Osteoblast (primary cell): ENCODE measurements around the gene ALAS1. TPM values are rescaled to one million over a fixed set of nuclear protein-coding genes. Genes with fewer than 3 reads are reported as not detected.

Experiments used
- DNase-seq: peaks from one replicate; pipeline ENCODE4 v3.0.0; 2011; ENCODE audit warnings: low spot score, mixed read lengths; ENCODE audit not compliant: insufficient read length; ENCODE audit errors: missing footprints
- H2AFZ ChIP-seq: 2 replicates; pipeline ENCODE4 v1.6.0; 2011; ENCODE audit warnings: mild to moderate bottlenecking, low read length
- H3K27ac ChIP-seq: 2 replicates; pipeline ENCODE4 v1.5.1; 2011; ENCODE audit warnings: mild to moderate bottlenecking, low read depth, low read length, moderate library complexity
- H3K27me3 ChIP-seq: 2 replicates; pipeline ENCODE4 v1.6.0; 2012; ENCODE audit warnings: mild to moderate bottlenecking, control low read depth, inconsistent platforms, low read length, moderate library complexity; ENCODE audit not compliant: insufficient read depth
- H3K36me3 ChIP-seq: 2 replicates; pipeline ENCODE4 v1.5.1; 2011; ENCODE audit warnings: mild to moderate bottlenecking, low read length, control low read depth, moderate library complexity; ENCODE audit not compliant: insufficient read depth
- H3K4me1 ChIP-seq: 2 replicates; pipeline ENCODE4 v1.5.1; 2011; ENCODE audit warnings: mild to moderate bottlenecking, low read length, control low read depth, moderate library complexity; ENCODE audit not compliant: insufficient read depth
- H3K4me2 ChIP-seq: 2 replicates; pipeline ENCODE4 v1.6.0; 2011; ENCODE audit warnings: mild to moderate bottlenecking, low read length; ENCODE audit not compliant: insufficient read depth
- H3K4me3 ChIP-seq: fragments of 200-600 bp; sonication (generic); 3 replicates; pipeline ENCODE4 v1.5.1; 2012; ENCODE audit warnings: mild to moderate bottlenecking, low read length, inconsistent platforms; ENCODE audit not compliant: insufficient read depth
- H3K79me2 ChIP-seq: 2 replicates; pipeline ENCODE4 v1.6.0; 2012; ENCODE audit warnings: mild to moderate bottlenecking, low read length, control low read depth, inconsistent platforms; ENCODE audit not compliant: insufficient read depth
- H3K9me3 ChIP-seq: 2 replicates; pipeline ENCODE4 v1.5.1; 2011; ENCODE audit warnings: low read depth, low read length, control low read depth
- H4K20me1 ChIP-seq: 2 replicates; pipeline ENCODE4 v1.6.0; 2012; ENCODE audit warnings: mild to moderate bottlenecking, low read length, control low read depth; ENCODE audit not compliant: insufficient read depth
- CTCF ChIP-seq: IDR thresholded peaks from 2 replicates; pipeline ENCODE4 v1.5.1; 2011; ENCODE audit warnings: mild to moderate bottlenecking, low read depth, low read length, moderate library complexity; ENCODE audit errors: extremely low read depth
- total RNA-seq: library from RNA; depleted of rRNA; stranded (reverse); fragments of >200 nt; gene quantifications from 2 replicates; pipeline ENCODE4 v1.2.3, GENCODE V29; 2012

ALAS1 gene
- total RNA-seq, 1 donor = 39.1 TPM

- peak within 1 kb of the TSS; percentile 84 for H3K4me2 ChIP-seq
- peak within 1 kb of the TSS; percentile 76 for H3K4me3 ChIP-seq
- H3K4me1 ChIP-seq = peaks cover 12% of the 10 kb centered on the region
- peak; percentile 98 for DNase-seq
- H3K9me3 ChIP-seq = no peaks in the 10 kb centered on the region
- peaks cover 12% of the 10 kb centered on the region for H4K20me1 ChIP-seq
- no peak for TF ChIP-seq CTCF
- H3K36me3 ChIP-seq = peaks cover 4% of the 10 kb centered on the region
- no peaks in the 10 kb centered on the region for H3K79me2 ChIP-seq
- H2AFZ ChIP-seq = peak within 1 kb of the TSS; percentile 76
- H3K27me3 ChIP-seq = no peaks in the 10 kb centered on the region
- H3K27ac ChIP-seq = peak within 1 kb of the TSS; percentile 30
Measured at GRCh38 chr3:52245322-52246263, 47.6 kb downstream of the ALAS1 start, which contains the start of gene PPM1M. TSS of gene PPM1M (plus strand) at chr3:52245759. CDS start at chr3:52245825, 66 bp downstream.

GRCh38 chr3:52246264-52246620 lies 48.3 kb downstream of the ALAS1 start:
- no peaks in the 10 kb centered on the region for H3K79me2 ChIP-seq
- peak overlapping the region; percentile 67 for H2AFZ ChIP-seq
- TF ChIP-seq CTCF = no peak
- DNase-seq = peak; percentile 90
- no peaks in the 10 kb centered on the region for H3K9me3 ChIP-seq
- H3K36me3 ChIP-seq = peaks cover 4% of the 10 kb centered on the region
- H3K27me3 ChIP-seq = no peaks in the 10 kb centered on the region
- peaks cover 9% of the 10 kb centered on the region for H3K4me1 ChIP-seq
- H3K4me2 ChIP-seq = peak overlapping the region; percentile 84
- H3K27ac ChIP-seq = no peak overlapping the region
- peaks cover 12% of the 10 kb centered on the region for H4K20me1 ChIP-seq
- peak overlapping the region; percentile 76 for H3K4me3 ChIP-seq

GRCh38 chr3:52246728-52247408 lies 48.9 kb downstream of the ALAS1 start:
- peak; percentile 83 for DNase-seq
- Histone ChIP-seq H3K4me1 (peaks cover 9% of the 10 kb centered on the region), H3K27ac (no peak overlapping the region), H4K20me1 (peaks cover 12% of the 10 kb centered on the region), H3K79me2 (no peaks in the 10 kb centered on the region), H3K4me2 (peak overlapping the region; percentile 84), H3K4me3 (peak overlapping the region; percentile 76), H2AFZ (no peak overlapping the region), H3K36me3 (peaks cover 4% of the 10 kb centered on the region), H3K27me3 (no peaks in the 10 kb centered on the region), H3K9me3 (no peaks in the 10 kb centered on the region)
- TF ChIP-seq CTCF = no peak
